Lower leg skin (tissue), 3 donors: ENCODE results near the gene SLC1A1.

Experiments
- CTCF ChIP-seq, 3 donors: fragments of 450-650 bp; IDR thresholded peaks; one replicate each; pipeline ENCODE4 v1.5.1; 2016; ENCODE audit warnings: antibody characterized with exemption in 3 of 3, mild to moderate bottlenecking in 3 of 3, moderate library complexity in 2 of 3
- POLR2A ChIP-seq, 2 donors: fragments of 450-650 bp; IDR thresholded peaks; one replicate each; pipeline ENCODE4 v1.6.1; 2016 to 2017; ENCODE audit warnings: antibody characterized with exemption in 2 of 2, mild to moderate bottlenecking in 1 of 2, moderate library complexity in 1 of 2

- no peak for TF ChIP-seq CTCF (IDR thresholded peaks at IDR 0.05)
- TF ChIP-seq POLR2A (IDR thresholded peaks at IDR 0.05), result no peak
Measured at GRCh38 chr9:4519604-4520003, 29.3 kb downstream of the SLC1A1 start.
